ENCODE results near the gene PSMD12.

GRCh38 chr17:67316781-67317180, 49.6 kb downstream of the PSMD12 start:
- no peak for TF ChIP-seq POLR2AphosphoS5 (IDR thresholded peaks at IDR 0.05; ENCODE audit: insufficient read depth, low read depth, low read length)
- TF ChIP-seq EZH2 (IDR thresholded peaks at IDR 0.05; ENCODE audit: borderline replicate concordance, low read depth, low read length, severe bottlenecking): no peak
- TF ChIP-seq, protein P1, sequence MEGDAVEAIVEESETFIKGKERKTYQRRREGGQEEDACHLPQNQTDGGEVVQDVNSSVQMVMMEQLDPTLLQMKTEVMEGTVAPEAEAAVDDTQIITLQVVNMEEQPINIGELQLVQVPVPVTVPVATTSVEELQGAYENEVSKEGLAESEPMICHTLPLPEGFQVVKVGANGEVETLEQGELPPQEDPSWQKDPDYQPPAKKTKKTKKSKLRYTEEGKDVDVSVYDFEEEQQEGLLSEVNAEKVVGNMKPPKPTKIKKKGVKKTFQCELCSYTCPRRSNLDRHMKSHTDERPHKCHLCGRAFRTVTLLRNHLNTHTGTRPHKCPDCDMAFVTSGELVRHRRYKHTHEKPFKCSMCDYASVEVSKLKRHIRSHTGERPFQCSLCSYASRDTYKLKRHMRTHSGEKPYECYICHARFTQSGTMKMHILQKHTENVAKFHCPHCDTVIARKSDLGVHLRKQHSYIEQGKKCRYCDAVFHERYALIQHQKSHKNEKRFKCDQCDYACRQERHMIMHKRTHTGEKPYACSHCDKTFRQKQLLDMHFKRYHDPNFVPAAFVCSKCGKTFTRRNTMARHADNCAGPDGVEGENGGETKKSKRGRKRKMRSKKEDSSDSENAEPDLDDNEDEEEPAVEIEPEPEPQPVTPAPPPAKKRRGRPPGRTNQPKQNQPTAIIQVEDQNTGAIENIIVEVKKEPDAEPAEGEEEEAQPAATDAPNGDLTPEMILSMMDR (IDR thresholded peaks at IDR 0.05; ENCODE audit: extremely low read depth in 1 of 2, insufficient read depth in 1 of 2, low read depth in 1 of 2, low read length in 2 of 2): no peak
- no peak for TF ChIP-seq POLR2A (IDR thresholded peaks at IDR 0.05; ENCODE audit: low read depth, low read length)
- no peak for TF ChIP-seq MAX (IDR thresholded peaks at IDR 0.05; ENCODE audit: insufficient read depth, insufficient read length)
- no peak for TF ChIP-seq JUN (IDR thresholded peaks at IDR 0.05; ENCODE audit: borderline replicate concordance, insufficient read depth, insufficient read length, low read depth)
